Dendritic cell treated with granulocyte-macrophage colony-stimulating factor and Interleukin-4, amounts not matched to agents 40 ng/mL and 50 ng/mL, for 4 days (primary cell): ENCODE measurements around the gene CTAGE6.
"Not testable (repeated sequence)": the region's sequence is repeated elsewhere in the genome, so short reads cannot be mapped to it uniquely, and the experiment has no call there.

Source experiments
- H3K27ac Mint-ChIP-seq: one replicate; pipeline ENCODE4 v1.8.0; 2022; ENCODE audit warnings: mild to moderate bottlenecking, mixed read lengths
- H3K27me3 Mint-ChIP-seq: one replicate; pipeline ENCODE4 v1.8.0; 2022; ENCODE audit warnings: mild to moderate bottlenecking, mixed read lengths
- H3K36me3 Mint-ChIP-seq: one replicate; pipeline ENCODE4 v1.8.0; 2022; ENCODE audit warnings: low read depth, mixed read lengths
- H3K4me1 Mint-ChIP-seq: one replicate; pipeline ENCODE4 v1.8.0; 2022; ENCODE audit warnings: low read depth, mixed read lengths
- H3K4me3 Mint-ChIP-seq: one replicate; pipeline ENCODE4 v1.8.0; 2022; ENCODE audit warnings: mild to moderate bottlenecking, moderate library complexity, mixed read lengths
- H3K9me3 Mint-ChIP-seq: one replicate; pipeline ENCODE4 v1.8.0; 2022; ENCODE audit warnings: mixed read lengths
- intact Hi-C: fragments of 100-400 bp; cut with micrococcal nuclease; formaldehyde crosslinking; loops from one replicate; pipeline ENCODE4 v1.15.0; 2022

Gene CTAGE6, protein sequence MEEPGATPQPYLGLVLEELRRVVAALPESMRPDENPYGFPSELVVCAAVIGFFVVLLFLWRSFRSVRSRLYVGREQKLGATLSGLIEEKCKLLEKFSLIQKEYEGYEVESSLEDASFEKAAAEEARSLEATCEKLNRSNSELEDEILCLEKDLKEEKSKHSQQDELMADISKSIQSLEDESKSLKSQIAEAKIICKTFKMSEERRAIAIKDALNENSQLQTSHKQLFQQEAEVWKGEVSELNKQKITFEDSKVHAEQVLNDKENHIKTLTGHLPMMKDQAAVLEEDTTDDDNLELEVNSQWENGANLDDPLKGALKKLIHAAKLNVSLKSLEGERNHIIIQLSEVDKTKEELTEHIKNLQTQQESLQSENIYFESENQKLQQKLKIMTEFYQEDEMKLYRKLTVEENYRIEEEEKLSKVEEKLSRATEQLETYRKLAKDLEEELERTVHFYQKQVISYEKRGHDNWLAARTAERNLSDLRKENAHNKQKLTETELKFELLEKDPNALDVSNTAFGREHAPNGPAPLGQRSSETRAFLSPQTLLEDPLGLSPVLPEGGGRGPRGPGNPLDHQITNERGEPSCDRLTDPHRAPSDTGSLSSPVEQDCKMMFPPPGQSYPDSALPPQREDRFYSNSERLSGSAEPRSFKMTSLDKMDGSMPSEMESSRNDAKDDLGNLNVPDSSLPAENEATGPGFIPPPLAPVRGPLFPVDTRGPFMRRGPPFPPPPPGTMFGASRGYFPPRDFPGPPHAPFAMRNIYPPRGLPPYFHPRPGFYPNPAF

GRCh38 chr7:143757596-143757995, at the start of gene CTAGE6:
Gene CTAGE6, minus strand, starts transcription at chr7:143757696. Its CDS starts 38 bp downstream, at chr7:143757658.
- intact Hi-C loops, H3K27ac Mint-ChIP-seq, H3K27me3 Mint-ChIP-seq, H3K4me1 Mint-ChIP-seq, H3K4me3 Mint-ChIP-seq, H3K36me3 Mint-ChIP-seq, H3K9me3 Mint-ChIP-seq: not testable (repeated sequence)

DNA sequence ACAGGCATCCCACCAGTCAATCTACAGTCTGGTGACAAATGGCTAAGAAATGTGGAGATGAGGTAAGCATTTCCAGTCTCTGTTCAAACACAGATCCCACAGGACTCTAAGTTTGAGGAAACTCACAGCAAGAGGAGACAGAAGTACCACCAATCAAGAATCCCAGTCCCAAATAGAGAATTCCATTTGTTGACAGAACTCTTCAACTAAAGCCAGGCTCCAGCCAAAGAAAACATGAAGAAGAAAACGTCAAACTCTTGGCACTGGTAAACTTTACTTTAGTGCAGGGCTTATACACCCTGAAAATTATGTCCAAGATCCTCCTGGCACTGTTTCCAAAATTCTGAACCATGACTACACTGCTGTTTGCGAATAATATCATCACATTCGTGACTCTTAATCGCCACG, 49.2 kb upstream of the CTAGE6 start:
- intact Hi-C loops, H3K36me3 Mint-ChIP-seq, H3K4me3 Mint-ChIP-seq, H3K4me1 Mint-ChIP-seq, H3K27me3 Mint-ChIP-seq, H3K9me3 Mint-ChIP-seq, H3K27ac Mint-ChIP-seq: not testable (repeated sequence)

DNA sequence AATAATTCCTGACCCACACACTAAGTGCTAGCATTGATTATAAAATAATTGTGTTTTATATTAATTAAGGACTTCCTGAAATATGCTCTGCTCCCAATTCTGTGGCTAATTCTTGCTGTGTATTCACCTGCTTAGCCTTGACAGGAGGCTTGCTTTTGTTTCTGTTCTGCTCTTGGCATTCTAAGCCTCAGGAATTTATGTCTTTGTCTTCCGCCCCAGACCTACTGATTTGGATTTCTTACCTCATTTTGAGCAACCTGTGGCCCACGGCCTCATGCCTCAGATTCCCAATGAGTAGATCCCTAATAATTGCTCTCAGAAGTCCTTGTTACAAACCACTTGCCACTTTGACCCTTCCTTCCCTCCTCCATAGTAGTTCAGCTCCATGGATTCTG, 40.4 kb upstream of the CTAGE6 start:
- intact Hi-C loops, H3K4me3 Mint-ChIP-seq, H3K27me3 Mint-ChIP-seq, H3K9me3 Mint-ChIP-seq, H3K27ac Mint-ChIP-seq, H3K36me3 Mint-ChIP-seq, H3K4me1 Mint-ChIP-seq: not testable (repeated sequence)

DNA sequence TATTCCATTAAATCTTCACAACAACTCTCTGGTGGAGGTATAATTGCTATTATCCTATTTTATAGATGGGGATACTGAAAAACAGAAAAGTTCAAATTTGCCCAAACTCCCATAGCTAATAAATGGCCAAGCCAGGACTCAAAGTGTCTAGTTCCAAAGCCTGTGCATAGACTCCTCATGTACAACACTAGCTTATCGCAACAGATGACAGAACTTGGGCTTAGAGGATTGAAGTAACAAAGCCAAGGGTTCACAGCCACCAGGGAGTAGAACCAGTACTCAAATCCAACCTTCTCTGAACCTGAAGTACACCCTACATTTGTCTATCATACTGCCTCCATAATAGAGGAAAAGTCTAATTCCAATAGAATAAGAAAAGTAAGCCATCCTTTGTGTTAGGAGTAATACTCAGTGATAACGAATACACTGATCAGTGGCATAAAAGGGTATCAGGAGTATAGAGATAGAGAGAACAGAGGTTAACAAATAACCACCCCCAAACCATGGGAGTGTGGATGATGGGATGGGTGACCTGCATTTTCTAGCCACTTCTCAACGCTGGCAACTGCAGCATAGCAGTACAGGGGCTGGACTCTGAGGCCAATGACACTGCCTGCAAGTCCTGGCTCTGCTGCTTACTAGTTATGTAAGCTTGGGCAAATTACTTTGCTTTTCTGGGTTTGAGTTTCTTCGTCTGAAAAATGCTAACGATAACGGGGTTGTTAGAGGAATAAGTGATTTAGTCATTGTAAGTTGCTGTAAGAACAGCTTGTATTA, 39.8 kb upstream of the CTAGE6 start:
- H3K27me3 Mint-ChIP-seq, H3K4me3 Mint-ChIP-seq, intact Hi-C loops, H3K4me1 Mint-ChIP-seq, H3K36me3 Mint-ChIP-seq, H3K9me3 Mint-ChIP-seq, H3K27ac Mint-ChIP-seq: not testable (repeated sequence)

DNA sequence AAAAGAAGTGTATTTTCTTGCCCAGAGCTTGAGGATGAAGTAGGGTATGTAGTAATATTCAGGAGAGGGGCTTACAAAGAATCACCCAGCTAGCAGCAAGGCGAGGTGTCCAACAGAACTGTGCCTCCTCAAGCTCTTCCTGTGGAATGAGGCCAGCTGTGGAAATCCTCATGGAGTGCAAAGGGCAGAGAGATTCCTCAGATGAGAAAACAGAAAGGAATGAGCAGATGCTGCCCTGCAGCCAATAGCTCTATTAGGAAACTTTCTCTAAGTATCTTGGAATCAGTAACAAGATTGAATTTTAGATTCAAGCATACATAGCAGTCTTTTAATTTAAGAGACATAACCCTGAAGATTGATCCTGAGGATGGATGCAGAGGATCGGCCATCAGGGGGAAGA, 38.2 kb upstream of the CTAGE6 start:
- H3K4me1 Mint-ChIP-seq, H3K27me3 Mint-ChIP-seq, H3K36me3 Mint-ChIP-seq, H3K4me3 Mint-ChIP-seq, H3K27ac Mint-ChIP-seq, H3K9me3 Mint-ChIP-seq, intact Hi-C loops: not testable (repeated sequence)

GRCh38 chr7:143792633-143793032, 35.1 kb upstream of the CTAGE6 start:
- H3K36me3 Mint-ChIP-seq, H3K4me1 Mint-ChIP-seq, H3K27ac Mint-ChIP-seq, intact Hi-C loops, H3K27me3 Mint-ChIP-seq, H3K4me3 Mint-ChIP-seq, H3K9me3 Mint-ChIP-seq: not testable (repeated sequence)

GRCh38 chr7:143785415-143786182, 28.1 kb upstream of the CTAGE6 start:
- H3K27me3 Mint-ChIP-seq, H3K4me3 Mint-ChIP-seq, H3K9me3 Mint-ChIP-seq, H3K36me3 Mint-ChIP-seq, H3K27ac Mint-ChIP-seq, H3K4me1 Mint-ChIP-seq, intact Hi-C loops: not testable (repeated sequence)

- H3K4me1 Mint-ChIP-seq, H3K9me3 Mint-ChIP-seq, intact Hi-C loops, H3K4me3 Mint-ChIP-seq, H3K27ac Mint-ChIP-seq, H3K36me3 Mint-ChIP-seq, H3K27me3 Mint-ChIP-seq: not testable (repeated sequence)
These were observed 22.1 kb upstream of the CTAGE6 start for GRCh38 chr7:143779591-143779990.

DNA sequence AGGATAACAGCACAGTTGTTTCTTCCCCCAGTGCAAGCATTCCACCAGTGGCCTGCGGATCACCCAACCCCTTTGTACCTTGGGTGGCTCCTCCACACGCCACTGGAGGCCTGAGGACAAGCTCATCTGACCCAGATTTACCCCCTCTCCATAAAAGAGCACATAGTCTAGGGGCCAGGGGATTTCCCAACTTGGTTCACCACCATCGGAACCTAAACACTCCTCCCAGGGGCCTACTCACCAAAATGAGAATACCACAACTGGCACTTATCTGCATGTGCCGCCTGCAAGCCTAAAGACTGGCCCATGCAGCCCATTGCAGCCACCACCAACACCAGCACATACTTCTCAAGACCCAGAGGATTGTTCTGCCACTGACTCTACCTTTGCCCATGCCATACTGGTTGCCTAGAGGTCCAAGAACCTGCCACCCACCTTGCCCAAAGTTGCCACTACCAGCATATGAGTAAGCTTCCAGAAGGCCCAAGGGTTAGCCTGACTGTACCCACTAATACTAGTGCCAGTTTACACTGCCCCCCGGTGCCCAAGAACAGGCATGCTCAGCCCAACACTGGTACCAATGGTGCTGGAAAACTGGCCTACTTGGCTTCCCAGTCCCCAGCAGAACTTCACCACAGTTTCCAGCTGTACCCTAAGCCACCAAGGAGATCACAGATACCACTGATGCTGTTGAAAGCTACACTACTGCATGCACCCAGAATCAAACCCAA, 15.4 kb upstream of the CTAGE6 start:
- H3K9me3 Mint-ChIP-seq, H3K27me3 Mint-ChIP-seq, H3K4me1 Mint-ChIP-seq, H3K36me3 Mint-ChIP-seq, H3K27ac Mint-ChIP-seq, H3K4me3 Mint-ChIP-seq, intact Hi-C loops: not testable (repeated sequence)

DNA sequence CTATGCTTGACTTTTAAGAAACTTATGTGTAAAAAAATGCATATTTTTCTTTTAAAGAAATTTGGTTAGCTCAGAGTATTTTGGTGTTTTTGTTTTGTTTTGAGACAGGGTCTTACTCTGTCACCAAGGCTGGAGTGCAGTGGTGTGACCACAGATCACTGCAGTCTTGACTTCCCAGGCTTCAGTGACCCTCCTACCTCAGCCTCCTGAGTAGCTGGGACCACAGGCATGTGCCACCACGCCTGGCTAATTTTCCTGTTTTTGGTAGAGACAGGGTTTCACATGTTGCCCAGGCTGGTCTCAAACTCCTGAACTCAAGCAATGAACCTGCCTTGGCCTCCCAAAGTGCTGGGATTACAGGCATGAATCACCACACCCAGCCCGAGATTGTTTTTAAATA, 10.0 kb upstream of the CTAGE6 start:
- H3K27ac Mint-ChIP-seq, H3K4me3 Mint-ChIP-seq, H3K27me3 Mint-ChIP-seq, intact Hi-C loops, H3K4me1 Mint-ChIP-seq, H3K9me3 Mint-ChIP-seq, H3K36me3 Mint-ChIP-seq: not testable (repeated sequence)

GRCh38 chr7:143765678-143766077, 8.2 kb upstream of the CTAGE6 start:
- H3K4me1 Mint-ChIP-seq, H3K36me3 Mint-ChIP-seq, H3K9me3 Mint-ChIP-seq, H3K27ac Mint-ChIP-seq, H3K27me3 Mint-ChIP-seq, H3K4me3 Mint-ChIP-seq, intact Hi-C loops: not testable (repeated sequence)

GRCh38 chr7:143763065-143763464, 5.6 kb upstream of the CTAGE6 start:
- H3K27me3 Mint-ChIP-seq, H3K27ac Mint-ChIP-seq, H3K36me3 Mint-ChIP-seq, intact Hi-C loops, H3K9me3 Mint-ChIP-seq, H3K4me3 Mint-ChIP-seq, H3K4me1 Mint-ChIP-seq: not testable (repeated sequence)

- H3K27me3 Mint-ChIP-seq, H3K4me3 Mint-ChIP-seq, H3K9me3 Mint-ChIP-seq, intact Hi-C loops, H3K27ac Mint-ChIP-seq, H3K4me1 Mint-ChIP-seq, H3K36me3 Mint-ChIP-seq: not testable (repeated sequence)
These were observed 12.2 kb downstream of the CTAGE6 start for GRCh38 chr7:143745340-143745739.
